ENCODE data around the gene OTOG.

DNA sequence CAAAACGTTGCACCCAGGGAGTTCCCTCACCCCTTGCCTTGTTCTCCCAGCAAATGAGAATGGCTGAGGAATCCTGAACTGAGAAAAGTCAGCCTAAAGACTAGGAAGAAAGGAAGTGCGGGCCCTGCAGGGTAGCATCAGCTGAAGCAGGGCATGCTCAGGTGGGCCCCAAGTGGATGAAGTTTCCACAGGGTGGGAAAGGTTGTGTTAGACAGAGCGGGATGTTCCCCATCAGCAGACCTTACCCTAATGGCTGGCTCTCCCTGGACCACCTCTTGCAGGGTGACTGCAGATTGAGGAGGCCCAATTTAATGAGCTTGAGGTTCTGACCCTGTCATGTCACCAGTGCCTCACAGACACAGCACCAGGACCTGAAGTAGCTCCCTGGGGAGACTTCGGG, 90.8 kb downstream of the OTOG start:
- TF ChIP-seq CTCF (conservative IDR thresholded peaks at IDR 0.05 in 1 of 2, IDR thresholded peaks at IDR 0.05 in 1 of 2; ENCODE audit: extremely low read depth in 1 of 2, insufficient read depth in 1 of 2, low read depth in 1 of 2, low read length in 2 of 2): no peak
- TF ChIP-seq EZH2 (IDR thresholded peaks at IDR 0.05; ENCODE audit: borderline replicate concordance, low read length): no peak
